HG03039 (cell line): ENCODE results near the gene TMEM250.

Experiments
- ATAC-seq: cut with Tn5 transposase; IDR thresholded peaks from one replicate; pipeline ENCODE4 v1.9.1; 2021; ENCODE audit warnings: mild to moderate bottlenecking, moderate library complexity; ENCODE audit not compliant: unreplicated experiment

TMEM250 gene

DNA sequence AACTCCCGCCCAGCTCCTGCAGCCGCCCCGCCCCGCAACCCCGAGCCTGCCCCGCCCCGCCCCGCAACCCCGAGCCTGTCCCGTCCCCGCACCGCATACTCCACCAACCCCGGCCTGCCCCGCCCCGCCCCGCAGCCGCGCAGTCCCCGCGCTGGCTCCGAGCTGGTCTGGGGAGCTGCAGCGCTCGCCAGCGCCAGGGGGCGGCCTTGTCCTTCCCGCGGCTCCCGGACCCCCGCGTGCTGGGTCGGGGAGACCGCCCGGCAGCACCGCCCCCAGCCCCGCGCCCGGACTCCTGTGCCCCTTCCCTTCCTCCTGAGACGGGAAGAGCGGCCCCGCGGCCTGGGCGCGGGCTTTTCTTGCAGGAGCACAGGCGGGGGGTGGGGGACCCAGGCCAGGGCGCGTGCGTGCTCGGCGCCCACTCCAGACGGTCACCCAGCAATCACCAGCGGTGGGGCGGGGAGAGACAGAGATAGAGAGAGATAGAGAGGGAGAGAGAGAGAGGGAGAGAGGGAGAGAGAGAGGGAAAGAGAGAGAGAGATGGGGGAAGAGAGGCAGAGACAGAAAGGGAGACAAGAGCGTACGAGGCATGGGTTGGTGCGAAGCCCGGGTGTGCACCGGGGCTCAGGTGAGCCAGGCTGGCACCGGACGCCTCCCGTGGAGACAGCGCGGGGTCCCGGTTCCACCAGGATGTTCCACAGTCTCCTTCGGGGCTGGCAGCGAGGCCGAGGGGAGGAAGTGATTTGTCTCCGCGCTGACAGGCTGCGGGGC is 14.7 kb upstream of the TMEM250 start:
- no peak for ATAC-seq

GRCh38 chr9:136132512-136133050 is 13.9 kb upstream of the TMEM250 start:
- ATAC-seq = no peak

DNA sequence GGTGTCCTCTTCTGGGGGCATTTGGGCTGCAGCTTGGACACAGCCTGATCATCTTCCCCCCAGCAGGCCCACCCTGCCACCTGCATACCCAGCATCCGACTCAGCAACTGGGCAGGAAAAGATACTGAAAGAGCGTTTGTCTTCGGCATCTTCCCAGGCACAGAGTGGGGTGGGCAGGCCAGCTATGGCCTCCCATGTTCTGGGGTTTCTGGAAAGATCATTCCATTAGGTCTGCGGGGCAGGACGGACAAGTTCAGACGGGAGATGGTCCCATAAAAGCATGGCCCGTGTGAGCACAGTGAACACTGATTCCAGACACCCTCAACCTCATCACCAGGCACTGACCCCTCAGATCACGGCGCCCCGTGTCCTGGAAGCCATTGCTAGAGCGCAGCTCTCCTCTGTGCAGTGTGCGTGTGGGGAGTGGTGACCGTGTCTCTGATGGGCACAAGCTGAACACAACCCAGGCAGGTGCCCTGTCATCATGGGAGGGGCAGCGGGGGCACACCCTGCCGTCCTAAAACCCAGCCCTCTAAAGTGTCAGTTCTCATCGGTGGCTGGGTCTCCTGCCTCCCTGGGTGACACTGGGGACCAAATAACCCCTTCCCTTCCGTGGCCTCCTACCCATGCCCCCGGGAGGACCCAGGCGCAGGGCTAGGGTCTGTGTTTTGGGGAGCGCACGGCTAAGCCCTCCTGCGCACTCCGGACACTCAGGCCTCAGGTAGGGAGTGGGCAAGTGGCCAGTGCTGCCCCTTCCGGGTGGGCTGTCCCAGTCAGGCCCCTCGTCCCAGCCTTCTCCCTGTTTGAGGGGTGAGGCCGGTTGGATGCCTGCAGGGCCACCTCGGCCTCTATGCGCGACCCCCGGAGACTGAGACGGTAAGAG is 13.2 kb upstream of the TMEM250 start:
- ATAC-seq = no peak

DNA sequence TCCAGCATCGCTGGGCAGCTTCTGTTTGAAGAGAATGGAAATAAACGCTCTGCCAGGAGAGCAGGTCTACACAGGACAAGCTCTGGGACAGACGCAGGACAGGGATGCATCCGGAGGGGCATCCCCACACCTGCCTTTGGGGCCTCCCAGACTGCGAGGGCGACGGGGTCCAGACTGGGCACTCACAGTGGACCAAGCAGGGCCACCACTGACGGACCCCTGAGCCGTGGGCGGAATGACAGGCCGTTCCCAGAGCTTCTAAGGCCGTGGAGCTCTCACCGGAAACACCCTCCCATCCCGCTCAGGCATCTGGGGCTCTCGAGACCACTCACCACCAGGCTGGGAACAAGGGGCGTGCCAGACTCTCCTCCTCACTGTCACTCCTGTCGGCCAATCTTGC is 10.5 kb upstream of the TMEM250 start:
- no peak for ATAC-seq

- no peak for ATAC-seq
Measured at GRCh38 chr9:136128436-136128835, 9.8 kb upstream of the TMEM250 start.

DNA sequence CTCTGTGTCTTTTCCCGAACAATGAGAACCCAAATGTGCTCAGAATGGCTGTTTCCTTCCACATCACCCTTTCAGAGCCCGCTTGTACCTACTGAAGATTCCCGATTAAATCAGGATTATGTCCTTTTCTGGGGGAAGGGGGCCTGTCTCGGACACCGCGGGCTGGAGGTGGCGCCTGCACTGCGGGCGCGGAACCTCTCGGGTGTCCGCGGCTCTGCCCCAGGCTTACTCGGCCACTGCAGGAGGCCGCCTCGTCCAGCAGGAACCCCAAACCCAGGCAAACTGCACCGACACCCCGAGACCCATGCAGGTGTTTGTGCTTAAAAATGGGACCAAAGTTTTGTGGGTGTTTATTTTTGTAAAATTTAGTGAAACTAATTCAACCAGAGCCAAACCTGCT is 8.6 kb upstream of the TMEM250 start:
- ATAC-seq = no peak

DNA sequence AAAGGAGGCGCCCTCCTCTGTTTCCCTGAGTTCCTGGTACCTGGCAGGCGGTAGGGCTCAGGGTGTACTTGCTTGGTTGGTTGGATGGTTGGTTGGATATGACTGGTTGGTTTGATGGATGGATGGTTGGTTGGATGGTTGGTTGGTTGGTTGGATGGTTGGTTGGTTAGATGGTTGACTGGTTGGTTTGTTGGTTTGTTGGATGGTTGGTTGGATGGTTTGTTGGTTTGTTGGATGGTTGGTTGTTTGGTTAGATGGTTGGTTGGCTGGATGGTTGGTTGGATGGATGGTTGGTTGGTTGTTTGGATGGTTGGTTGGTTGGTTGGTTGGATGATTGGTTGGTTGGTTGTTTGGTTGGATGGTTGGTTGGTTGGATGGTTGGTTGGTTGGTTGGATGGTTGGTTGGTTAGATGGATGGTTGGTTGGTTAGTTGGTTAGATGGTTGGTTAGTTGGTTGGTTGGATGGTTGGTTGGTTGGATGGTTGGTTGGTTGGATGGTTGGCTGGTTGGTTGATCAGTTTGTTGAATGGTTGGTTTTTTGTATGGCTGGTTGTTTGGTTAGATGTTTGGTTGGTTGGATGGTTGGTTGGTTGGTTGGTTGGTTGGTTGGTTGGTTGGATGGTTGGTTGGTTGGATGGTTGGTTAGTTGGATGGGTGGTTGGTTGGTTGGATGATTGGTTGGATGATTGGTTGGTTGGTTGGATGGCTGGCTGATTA is 6.5 kb upstream of the TMEM250 start:
- ATAC-seq = no peak

DNA sequence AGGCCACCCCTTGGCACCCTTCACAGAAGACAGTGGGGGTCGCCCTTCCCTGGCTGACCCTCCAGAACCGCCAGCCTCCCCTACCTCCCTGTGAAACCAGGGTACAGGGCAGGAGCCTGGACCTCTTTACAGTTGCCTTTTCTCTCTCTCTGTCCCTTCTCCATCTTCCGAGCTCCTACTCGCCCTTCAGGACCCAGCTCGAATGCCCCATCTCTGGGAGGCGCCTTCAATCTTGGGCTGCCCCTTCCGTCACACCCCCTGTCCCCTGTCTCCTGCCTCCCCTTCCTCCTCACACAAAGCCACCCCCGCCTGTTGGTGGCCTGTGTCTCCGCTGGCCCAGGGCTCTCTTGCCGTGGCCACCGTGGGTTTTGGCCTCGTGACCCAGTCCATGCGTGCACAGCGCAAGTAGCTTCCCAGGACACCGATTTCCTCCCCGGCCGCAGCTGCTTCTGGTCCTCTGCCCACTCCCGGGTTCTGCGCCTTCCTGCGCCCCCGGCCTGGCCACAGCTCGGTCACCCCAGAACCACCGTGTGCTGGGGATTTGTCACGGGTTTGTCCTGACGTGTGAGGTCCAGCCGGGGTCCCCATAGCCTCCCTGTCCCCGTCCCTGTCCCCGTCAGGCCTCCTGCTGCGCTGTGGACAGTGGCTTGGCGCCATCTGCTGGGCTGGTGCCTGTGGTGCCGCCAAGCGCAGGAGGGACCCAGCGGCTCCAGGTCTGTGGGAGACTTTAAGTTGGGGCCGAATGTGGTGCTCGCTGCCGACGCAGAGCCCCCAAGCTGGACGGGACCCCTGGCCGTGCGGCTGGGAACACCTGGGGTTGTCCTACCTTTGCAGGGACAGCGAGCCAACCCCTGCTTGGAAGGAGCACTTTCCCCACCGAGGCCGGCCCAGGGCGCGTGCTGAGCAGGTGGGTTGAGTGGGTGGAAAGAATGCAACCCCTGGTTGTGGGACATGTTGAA is 4.0 kb upstream of the TMEM250 start:
- no peak for ATAC-seq

GRCh38 chr9:136121801-136122200 is 3.1 kb upstream of the TMEM250 start:
- no peak for ATAC-seq

DNA sequence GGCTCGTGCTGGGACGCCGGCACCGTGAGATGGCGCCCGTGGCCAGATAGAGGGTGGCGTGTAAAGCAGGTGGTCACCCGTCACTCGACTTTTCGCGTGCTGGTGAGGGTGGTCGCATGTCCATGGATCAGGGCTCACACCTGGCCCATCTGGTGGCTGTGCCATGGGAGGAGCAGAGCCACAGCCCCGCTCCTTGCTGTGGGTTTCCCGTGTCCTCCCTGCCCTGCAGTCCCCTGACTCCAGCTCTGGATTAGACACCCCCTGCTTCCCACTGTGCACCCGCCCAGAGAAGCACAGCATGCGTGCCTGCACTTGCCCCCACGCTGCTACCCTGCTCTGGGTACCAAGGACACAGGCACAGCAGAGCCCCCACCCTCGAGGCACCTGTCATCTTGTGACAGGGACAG is 1.8 kb upstream of the TMEM250 start:
- no peak for ATAC-seq

DNA sequence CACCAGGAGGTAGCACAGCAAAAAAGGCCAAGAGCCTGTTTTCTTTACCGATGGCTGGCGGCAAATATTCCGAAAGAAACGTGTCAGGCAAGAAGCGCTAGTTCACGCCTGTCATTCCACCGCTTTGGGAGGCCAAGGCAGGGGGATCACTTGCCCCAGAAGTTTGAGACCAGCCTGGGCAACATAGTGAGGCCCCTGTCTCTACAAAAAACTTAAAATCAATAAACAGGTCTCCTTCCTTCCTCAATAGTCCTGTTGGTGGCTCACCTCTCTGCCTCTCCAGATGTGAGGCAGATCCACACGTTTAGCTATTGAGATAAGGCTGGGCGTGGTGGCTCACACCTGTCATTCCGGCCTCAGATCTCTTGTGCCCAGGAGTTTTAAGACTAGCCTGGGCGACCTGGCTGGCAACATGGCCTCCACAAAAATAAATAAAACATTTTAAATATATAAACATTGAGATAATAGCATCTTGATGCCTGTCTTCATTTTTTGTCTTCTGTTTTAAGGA is 1.3 kb upstream of the TMEM250 start:
- no peak for ATAC-seq

DNA sequence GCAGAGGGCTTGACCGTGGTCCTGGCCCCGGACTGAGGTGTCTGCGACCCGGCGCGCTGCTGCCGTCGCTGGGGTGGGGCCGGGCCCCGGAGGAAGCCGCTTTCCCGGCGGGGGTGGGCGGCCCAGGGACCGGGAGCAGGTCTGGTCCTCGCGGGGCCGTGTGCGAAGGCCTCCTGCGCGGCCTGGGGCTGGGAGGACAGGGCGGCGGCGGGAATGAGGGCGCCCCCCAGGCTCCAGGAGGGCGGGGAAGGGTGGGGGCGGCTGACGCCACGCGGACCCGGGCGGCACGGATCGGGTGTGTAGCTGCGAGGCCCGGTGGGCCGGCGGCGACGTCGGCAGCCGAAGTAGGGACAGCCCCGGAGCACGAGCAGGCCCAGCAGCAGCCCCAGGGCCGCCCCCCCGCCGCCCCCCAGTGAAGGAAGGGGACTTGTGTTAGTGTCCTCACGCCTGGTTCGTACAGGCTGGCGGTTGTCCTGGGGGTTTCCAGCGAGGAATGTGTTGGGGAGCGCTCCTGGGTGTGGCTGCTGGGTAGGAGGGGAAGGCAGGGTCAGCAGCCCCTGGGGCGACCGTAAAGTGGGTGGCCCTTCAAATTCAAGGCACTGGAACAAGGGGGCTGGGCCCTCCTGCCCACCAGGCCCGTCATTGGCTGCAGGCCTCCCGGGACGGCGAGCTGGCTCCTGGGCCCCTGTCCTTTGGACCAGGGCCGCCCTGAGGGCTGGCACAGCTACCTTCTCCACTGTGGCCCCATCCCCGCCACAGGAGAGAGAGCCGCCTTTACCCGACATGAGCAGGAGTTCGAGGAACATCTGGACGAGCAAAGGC is 597 bp upstream of the TMEM250 start:
- peak; percentile 0 for ATAC-seq

DNA sequence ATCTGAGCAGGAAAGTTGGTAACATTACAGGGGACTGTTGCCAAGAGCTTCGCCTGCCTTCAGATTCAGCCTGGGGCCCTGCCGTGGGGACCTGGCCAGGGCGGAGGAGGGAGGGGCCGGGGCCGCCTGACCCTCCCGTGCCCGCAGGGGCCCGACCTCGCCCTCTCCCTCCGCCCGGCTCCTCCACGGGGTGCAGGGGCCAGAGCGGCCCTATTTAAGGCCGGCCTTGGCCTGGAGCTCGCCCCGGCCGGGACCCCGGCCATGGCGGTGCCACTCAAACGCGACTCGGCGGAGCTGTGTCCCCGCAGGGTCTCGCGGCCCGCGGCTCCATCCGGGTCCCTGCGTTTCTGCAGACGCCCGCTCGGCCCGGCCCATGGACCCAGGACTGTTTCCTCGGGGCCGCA is 757 bp downstream of the TMEM250 start:
- ATAC-seq = peak; percentile 2

GRCh38 chr9:136117291-136117915 is 1.3 kb downstream of the TMEM250 start:
- ATAC-seq = no peak

- no peak for ATAC-seq
Measured at GRCh38 chr9:136116360-136117098, 2.1 kb downstream of the TMEM250 start.

GRCh38 chr9:136115641-136116359 is 2.9 kb downstream of the TMEM250 start:
- no peak for ATAC-seq

- no peak for ATAC-seq
Measured at GRCh38 chr9:136115206-136115605, 3.5 kb downstream of the TMEM250 start.
